Vagina (tissue), 2 donors: ENCODE data around the gene ENKD1. TPM values are rescaled to one million over a fixed set of nuclear protein-coding genes. Genes with fewer than 3 reads are reported as not detected.

Experiments used
- DNase-seq, 2 donors: peaks; one replicate each; pipeline ENCODE4 v3.0.0-alpha.2; 2017; ENCODE audit errors: extremely low spot score in 2 of 2
- H3K27ac ChIP-seq: fragments of 200-600 bp; sonication (generic); one replicate; pipeline ENCODE4 v1.5.1; 2019
- H3K27me3 ChIP-seq: fragments of 200-600 bp; sonication (generic); one replicate; pipeline ENCODE4 v1.5.1; 2019
- H3K36me3 ChIP-seq, 2 donors: fragments of 200-600 bp; sonication (generic); one replicate each; pipeline ENCODE4 v1.5.1; 2017 to 2019
- H3K4me1 ChIP-seq: fragments of 200-600 bp; sonication (generic); one replicate; pipeline ENCODE4 v1.5.1; 2019
- H3K4me3 ChIP-seq, 2 donors: fragments of 200-600 bp; sonication (generic); 1 replicate in 1 of 2; 2 replicates in 1 of 2; pipeline ENCODE4 v1.5.1; 2016 to 2019
- H3K9me3 ChIP-seq: fragments of 200-600 bp; sonication (generic); one replicate; pipeline ENCODE4 v1.5.1; 2019
- CTCF ChIP-seq, 3 experiments: fragments of 450-650 bp in 2 of 3; fragments of 200-600 bp in 1 of 3; sonication (generic) in 1 of 3; IDR thresholded peaks; one replicate each; pipeline ENCODE4 v1.5.1; 2017 to 2019; ENCODE audit warnings: antibody characterized with exemption in 3 of 3, mild to moderate bottlenecking in 2 of 3, moderate library complexity in 2 of 3
- POLR2A ChIP-seq, 2 donors: fragments of 450-650 bp; IDR thresholded peaks; one replicate each; pipeline ENCODE4 v1.6.1; 2017; ENCODE audit warnings: antibody characterized with exemption in 2 of 2, mild to moderate bottlenecking in 2 of 2, moderate library complexity in 2 of 2
- POLR2AphosphoS5 ChIP-seq, 2 donors: sonication (generic); formaldehyde crosslinking; IDR thresholded peaks; one replicate each; pipeline ENCODE4 v1.9.0; 2017; ENCODE audit warnings: antibody characterized with exemption in 2 of 2, mild to moderate bottlenecking in 2 of 2, low read depth in 1 of 2; ENCODE audit not compliant: insufficient read depth in 1 of 2
- intact Hi-C: fragments of 100-400 bp; cut with DNase I; formaldehyde crosslinking; loops from one replicate; pipeline ENCODE4 v1.15.1; 2023
- total RNA-seq: library from RNA; depleted of rRNA; stranded (reverse); fragments of >200 nt; gene quantifications from one replicate; pipeline ENCODE4 v1.2.3, GENCODE V29; 2016

Gene ENKD1
- 14.7 TPM for total RNA-seq

GRCh38 chr16:67666559-67667452, at the start of gene ENKD1, which contains the start of gene C16orf86:
TSS of gene ENKD1 (minus strand) at chr16:67666750. CDS start at chr16:67666442, 308 bp downstream.
TSS of gene C16orf86 (plus strand) at chr16:67666814. CDS start at chr16:67666971, 157 bp downstream.
- no peaks in the 10 kb centered on the region for H3K27me3 ChIP-seq
- TF ChIP-seq CTCF (IDR thresholded peaks at IDR 0.05), result no peak
- no peak for TF ChIP-seq POLR2A (IDR thresholded peaks at IDR 0.05)
- peak; percentile 57 to 66 for TF ChIP-seq POLR2AphosphoS5 (IDR thresholded peaks at IDR 0.05; ENCODE audit: insufficient read depth in 1 of 2, low read depth in 1 of 2)
- H3K9me3 ChIP-seq, result no peaks in the 10 kb centered on the region
- intact Hi-C loops, result loop anchor here (2.0 kb wide), 1 partner anchor 104 kb away; the partner anchor contains the start of gene CTCF
- DNase-seq, result no peak
- peak within 1 kb of the TSS; percentile 67 to 78 for H3K4me3 ChIP-seq
- peaks cover 36% of the 10 kb centered on the region for H3K4me1 ChIP-seq
- H3K36me3 ChIP-seq, result no peaks in the 10 kb centered on the region
- peak within 1 kb of the TSS; percentile 90 for H3K27ac ChIP-seq

GRCh38 chr16:67716097-67716496, 49.5 kb upstream of the ENKD1 start:
- H3K4me3 ChIP-seq, result no peak overlapping the region
- H3K4me1 ChIP-seq, result peaks cover 27% of the 10 kb centered on the region
- no peaks in the 10 kb centered on the region for H3K9me3 ChIP-seq
- no peaks in the 10 kb centered on the region for H3K27me3 ChIP-seq
- H3K27ac ChIP-seq, result no peak overlapping the region
- DNase-seq, result no peak
- intact Hi-C loops, result no loop called here
- TF ChIP-seq CTCF (IDR thresholded peaks at IDR 0.05) (no peak), POLR2AphosphoS5 (IDR thresholded peaks at IDR 0.05; ENCODE audit: insufficient read depth in 1 of 2, low read depth in 1 of 2) (no peak), POLR2A (IDR thresholded peaks at IDR 0.05) (no peak)
- H3K36me3 ChIP-seq, result no peaks in the 10 kb centered on the region

- no peak overlapping the region for H3K27ac ChIP-seq
- DNase-seq, result no peak
- H3K4me1 ChIP-seq, result peaks cover 19% of the 10 kb centered on the region
- intact Hi-C loops, result no loop called here
- no peaks in the 10 kb centered on the region for H3K27me3 ChIP-seq
- no peaks in the 10 kb centered on the region for H3K9me3 ChIP-seq
- no peaks in the 10 kb centered on the region for H3K36me3 ChIP-seq
- TF ChIP-seq POLR2A (IDR thresholded peaks at IDR 0.05), result no peak
- no peak for TF ChIP-seq POLR2AphosphoS5 (IDR thresholded peaks at IDR 0.05; ENCODE audit: insufficient read depth in 1 of 2, low read depth in 1 of 2)
- TF ChIP-seq CTCF (IDR thresholded peaks at IDR 0.05), result no peak
- no peak overlapping the region for H3K4me3 ChIP-seq
These were observed 48.0 kb upstream of the ENKD1 start for GRCh38 chr16:67714522-67714921.

GRCh38 chr16:67713647-67714273, 47.2 kb upstream of the ENKD1 start:
- Histone ChIP-seq H3K4me1 (peaks cover 19% of the 10 kb centered on the region), H3K9me3 (no peaks in the 10 kb centered on the region), H3K4me3 (no peak overlapping the region), H3K27ac (no peak overlapping the region), H3K36me3 (no peaks in the 10 kb centered on the region), H3K27me3 (no peaks in the 10 kb centered on the region)
- TF ChIP-seq POLR2AphosphoS5 (IDR thresholded peaks at IDR 0.05; ENCODE audit: insufficient read depth in 1 of 2, low read depth in 1 of 2), result no peak
- TF ChIP-seq POLR2A (IDR thresholded peaks at IDR 0.05), result no peak
- TF ChIP-seq CTCF (IDR thresholded peaks at IDR 0.05), result no peak
- DNase-seq, result no peak
- intact Hi-C loops, result no loop called here
